ENCODE measurements around the gene FOCAD.

FOCAD gene

GRCh38 chr9:20684875-20685696 lies 1.0 kb downstream of the FOCAD start:
- no peak for TF ChIP-seq CTCF (IDR thresholded peaks at IDR 0.05)
- H3K4me1 ChIP-seq (ENCODE audit: control insufficient read depth in 1 of 2, insufficient read depth in 1 of 2, low read depth in 1 of 2, low read length in 1 of 2), result peaks cover 38 to 44% of the 10 kb centered on the region in 2 experiments

GRCh38 chr9:20685769-20686168 lies 1.7 kb downstream of the FOCAD start:
- H3K4me1 ChIP-seq (ENCODE audit: control insufficient read depth in 1 of 2, insufficient read depth in 1 of 2, low read depth in 1 of 2, low read length in 1 of 2), result peaks cover 38 to 44% of the 10 kb centered on the region in 2 experiments
- no peak overlapping the region for H3K4me3 ChIP-seq (ENCODE audit: low read depth in 1 of 2, low read length in 1 of 2)
- no peak overlapping the region for H3K27ac ChIP-seq
- no peaks in the 10 kb centered on the region for H3K27me3 ChIP-seq
- no peaks in the 10 kb centered on the region for H3K9me3 ChIP-seq
- H3K36me3 ChIP-seq, result no peaks in the 10 kb centered on the region
- TF ChIP-seq CTCF (IDR thresholded peaks at IDR 0.05), result no peak

More at GRCh38 chr9:20684875-20685696, 1.0 kb downstream of the FOCAD start:
- H3K4me3 ChIP-seq (ENCODE audit: low read depth in 1 of 2, low read length in 1 of 2), result peak overlapping the region; percentile 79 to 90
- H3K27ac ChIP-seq, result peak overlapping the region; percentile 66
- no peaks in the 10 kb centered on the region for H3K36me3 ChIP-seq
- no peaks in the 10 kb centered on the region for H3K27me3 ChIP-seq
- H3K9me3 ChIP-seq, result no peaks in the 10 kb centered on the region

GRCh38 chr9:20689833-20690232 lies 5.8 kb downstream of the FOCAD start:
- Histone ChIP-seq H3K4me1 (ENCODE audit: control insufficient read depth in 1 of 2, insufficient read depth in 1 of 2, low read depth in 1 of 2, low read length in 1 of 2) (peaks cover 35 to 40% of the 10 kb centered on the region in 2 experiments), H3K9me3 (no peaks in the 10 kb centered on the region), H3K27me3 (no peaks in the 10 kb centered on the region), H3K4me3 (ENCODE audit: low read depth in 1 of 2, low read length in 1 of 2) (no peak overlapping the region), H3K27ac (no peak overlapping the region), H3K36me3 (no peaks in the 10 kb centered on the region)
- no peak for TF ChIP-seq CTCF (IDR thresholded peaks at IDR 0.05)

GRCh38 chr9:20692554-20692953 lies 8.5 kb downstream of the FOCAD start:
- Histone ChIP-seq H3K9me3 (no peaks in the 10 kb centered on the region), H3K4me1 (ENCODE audit: control insufficient read depth in 1 of 2, insufficient read depth in 1 of 2, low read depth in 1 of 2, low read length in 1 of 2) (peaks cover 14 to 17% of the 10 kb centered on the region in 2 experiments), H3K27ac (no peak overlapping the region), H3K4me3 (ENCODE audit: low read depth in 1 of 2, low read length in 1 of 2) (no peak overlapping the region), H3K27me3 (no peaks in the 10 kb centered on the region), H3K36me3 (no peaks in the 10 kb centered on the region)
- no peak for TF ChIP-seq CTCF (IDR thresholded peaks at IDR 0.05)

GRCh38 chr9:20693068-20693467 lies 9.0 kb downstream of the FOCAD start:
- no peaks in the 10 kb centered on the region for H3K36me3 ChIP-seq
- H3K4me1 ChIP-seq (ENCODE audit: control insufficient read depth in 1 of 2, insufficient read depth in 1 of 2, low read depth in 1 of 2, low read length in 1 of 2), result peaks cover 9 to 12% of the 10 kb centered on the region in 2 experiments
- H3K4me3 ChIP-seq (ENCODE audit: low read depth in 1 of 2, low read length in 1 of 2), result no peak overlapping the region
- H3K27ac ChIP-seq, result no peak overlapping the region
- no peak for TF ChIP-seq CTCF (IDR thresholded peaks at IDR 0.05)
- no peaks in the 10 kb centered on the region for H3K9me3 ChIP-seq
- no peaks in the 10 kb centered on the region for H3K27me3 ChIP-seq

All from neutrophil (primary cell).